ENCODE measurements around the gene CFP. TPM values are rescaled to one million over a fixed set of nuclear protein-coding genes. Genes with fewer than 3 reads are reported as not detected.
A peak's percentile ranks its signal among the peaks of the same experiment; 100 is the strongest.

The CFP gene
- total and polyA plus RNA-seq, 2 donors (not counting 1 experiment from before 2014, with no cell fraction given) = 0.59 to 3.8 TPM

GRCh38 chrX:47649781-47650163 is 20.0 kb upstream of the CFP start:
- Histone ChIP-seq H3K4me3 (ENCODE audit: control extremely low read depth in 1 of 5, extremely low read depth in 1 of 5, insufficient read depth in 1 of 5, low read depth in 2 of 5, low read length in 4 of 5) (peak overlapping the region in 4 of 5 experiments; percentile 68 to 77 (median 75)), H3K4me1 (ENCODE audit: control insufficient read depth in 2 of 2, insufficient read depth in 2 of 2, low read length in 2 of 2) (peaks cover 11 to 26% of the 10 kb centered on the region in 2 donors), H3K79me2 (ENCODE audit: control insufficient read depth, insufficient read depth, low read length) (peaks cover 23% of the 10 kb centered on the region), H3K36me3 (replicated peaks in 1 of 2; ENCODE audit: control extremely low read depth in 1 of 2, control insufficient read depth in 1 of 2, extremely low read depth in 1 of 2, insufficient read depth in 2 of 2, low read length in 1 of 2) (peaks cover 0 to 7% of the 10 kb centered on the region in 2 experiments), H3K9me3 (ENCODE audit: control extremely low read depth in 1 of 3, control insufficient read depth in 2 of 3, insufficient read depth in 1 of 3, low read length in 2 of 3) (no peaks in the 10 kb centered on the region), H3K27ac (ENCODE audit: low read length in 2 of 2) (no peak overlapping the region), H3K4me2 (replicated peaks; ENCODE audit: low read depth, low read length, poor library complexity, severe bottlenecking) (peak overlapping the region; percentile 54), H3K9ac (ENCODE audit: low read length) (peak overlapping the region; percentile 78), H4K20me1 (ENCODE audit: control insufficient read depth, insufficient read depth, low read length, poor library complexity, severe bottlenecking) (no peaks in the 10 kb centered on the region), H2AFZ (ENCODE audit: insufficient read depth, low read depth, low read length, poor library complexity, severe bottlenecking) (no peak overlapping the region), H3K27me3 (replicated peaks in 1 of 4; ENCODE audit: control extremely low read depth in 1 of 4, control insufficient read depth in 3 of 4, insufficient read depth in 4 of 4, low read length in 3 of 4) (no peaks in the 10 kb centered on the region)
- CTCF ChIA-PET = no interaction called here
- TF ChIP-seq CTCF (IDR thresholded peaks at IDR 0.05) = no peak
- Mint-ChIP-seq H3K9me3 (ENCODE audit: insufficient read depth) (no peaks in the 10 kb centered on the region), H3K27ac (peak overlapping the region; percentile 94), H3K4me3 (peak overlapping the region; percentile 93), H3K27me3 (no peaks in the 10 kb centered on the region), H3K4me1 (peaks cover 30% of the 10 kb centered on the region)
- POLR2A ChIA-PET = interaction anchor here (0.6 to 1.7 kb wide), 3 partner anchors 10 to 890 kb away, joined by 3 to 4 read pairs (median 3); partner anchors contain the start of genes TBC1D25 and UXT
- intact Hi-C loops (cut with micrococcal nuclease) = loop anchor here (1.0 to 10.0 kb wide), 9 partner anchors 9 to 1475 kb away; partner anchors contain the start of genes ARAF, GPKOW, PIM2 and RBM3
- WGBS (ENCODE audit: insufficient coverage) = no CpG with 5 or more reads among the region's 11 CpGs
- no peak for DNase-seq
- no peak for ATAC-seq (ENCODE audit: low read depth)

- Mint-ChIP-seq H3K27me3 (no peaks in the 10 kb centered on the region), H3K27ac (peak overlapping the region; percentile 32), H3K4me1 (peaks cover 30% of the 10 kb centered on the region), H3K4me3 (peak overlapping the region; percentile 93), H3K9me3 (ENCODE audit: insufficient read depth) (no peaks in the 10 kb centered on the region)
- H3K36me3 ChIP-seq (replicated peaks in 1 of 2; ENCODE audit: control extremely low read depth in 1 of 2, control insufficient read depth in 1 of 2, extremely low read depth in 1 of 2, insufficient read depth in 2 of 2, low read length in 1 of 2) = peaks cover 0 to 7% of the 10 kb centered on the region in 2 experiments
- no peaks in the 10 kb centered on the region for H4K20me1 ChIP-seq (ENCODE audit: control insufficient read depth, insufficient read depth, low read length, poor library complexity, severe bottlenecking)
- ChIA-PET POLR2A (interaction anchor here (0.6 kb wide), 1 partner anchor 51 kb away, joined by 4 read pairs; no protein-coding TSS in a partner anchor), CTCF (no interaction called here)
- intact Hi-C loops (cut with micrococcal nuclease) = no loop called here
- TF ChIP-seq EZH2 (IDR thresholded peaks at IDR 0.05; ENCODE audit: borderline replicate concordance, insufficient read depth, low read depth, low read length, poor library complexity, severe bottlenecking) (no peak), CTCF (IDR thresholded peaks at IDR 0.05) (no peak)
- peaks cover 23% of the 10 kb centered on the region for H3K79me2 ChIP-seq (ENCODE audit: control insufficient read depth, insufficient read depth, low read length)
- no peak overlapping the region for H3K27ac ChIP-seq (ENCODE audit: low read length in 2 of 2)
- peak overlapping the region; percentile 54 for H3K4me2 ChIP-seq (replicated peaks; ENCODE audit: low read depth, low read length, poor library complexity, severe bottlenecking)
- no CpG with 5 or more reads among the region's 8 CpGs for WGBS (ENCODE audit: insufficient coverage)
- H3K9ac ChIP-seq (ENCODE audit: low read length) = peak overlapping the region; percentile 18
- peak overlapping the region in 2 of 5 experiments; percentile 18 to 68 for H3K4me3 ChIP-seq (ENCODE audit: control extremely low read depth in 1 of 5, extremely low read depth in 1 of 5, insufficient read depth in 1 of 5, low read depth in 2 of 5, low read length in 4 of 5)
- no peak for DNase-seq
- no peak overlapping the region for H2AFZ ChIP-seq (ENCODE audit: insufficient read depth, low read depth, low read length, poor library complexity, severe bottlenecking)
- H3K4me1 ChIP-seq (ENCODE audit: control insufficient read depth in 2 of 2, insufficient read depth in 2 of 2, low read length in 2 of 2) = peaks cover 11 to 26% of the 10 kb centered on the region in 2 donors
- H3K9me3 ChIP-seq (ENCODE audit: control extremely low read depth in 1 of 3, control insufficient read depth in 2 of 3, insufficient read depth in 1 of 3, low read length in 2 of 3) = no peaks in the 10 kb centered on the region
- no peak for ATAC-seq (ENCODE audit: low read depth)
- no peaks in the 10 kb centered on the region for H3K27me3 ChIP-seq (replicated peaks in 1 of 4; ENCODE audit: control extremely low read depth in 1 of 4, control insufficient read depth in 3 of 4, insufficient read depth in 4 of 4, low read length in 3 of 4)
Observed at GRCh38 chrX:47649271-47649670, 19.5 kb upstream of the CFP start.

All from B cell (primary cell).